ENCODE data around the gene PLEKHA7.
A peak's percentile ranks its signal among the peaks of the same experiment; 100 is the strongest.

The PLEKHA7 gene

GRCh38 chr11:16801288-16801980 is 212.8 kb downstream of the PLEKHA7 start:
- DNase-seq: no peak

GRCh38 chr11:16800382-16800781 is 213.8 kb downstream of the PLEKHA7 start:
- no peak for DNase-seq

- no peak for DNase-seq
Measured at GRCh38 chr11:16799890-16800289, 214.3 kb downstream of the PLEKHA7 start.

GRCh38 chr11:16799221-16799620 is 215.0 kb downstream of the PLEKHA7 start:
- DNase-seq: no peak

- no peak for DNase-seq
Measured at GRCh38 chr11:16797776-16798175, 216.4 kb downstream of the PLEKHA7 start.

GRCh38 chr11:16796311-16796710 is 217.9 kb downstream of the PLEKHA7 start:
- no peak for DNase-seq

- DNase-seq: no peak
Measured at GRCh38 chr11:16795146-16795545, 219.1 kb downstream of the PLEKHA7 start.

- DNase-seq: no peak
Measured at GRCh38 chr11:16794047-16794818, 220.0 kb downstream of the PLEKHA7 start.

GRCh38 chr11:16793511-16793910 is 220.7 kb downstream of the PLEKHA7 start:
- DNase-seq: no peak

- DNase-seq: no peak
Measured at GRCh38 chr11:16793009-16793408, 221.2 kb downstream of the PLEKHA7 start.

GRCh38 chr11:16792426-16792825 is 221.8 kb downstream of the PLEKHA7 start:
- DNase-seq: no peak

GRCh38 chr11:16791191-16791961 is 222.8 kb downstream of the PLEKHA7 start:
- DNase-seq: no peak

GRCh38 chr11:16790486-16791190 is 223.6 kb downstream of the PLEKHA7 start:
- DNase-seq: no peak

- no peak for DNase-seq
Measured at GRCh38 chr11:16789560-16790485, 224.4 kb downstream of the PLEKHA7 start.

GRCh38 chr11:16789063-16789420 is 225.2 kb downstream of the PLEKHA7 start:
- DNase-seq: no peak

GRCh38 chr11:16788141-16789062 is 225.8 kb downstream of the PLEKHA7 start:
- DNase-seq: peak; percentile 89

- DNase-seq: no peak
Measured at GRCh38 chr11:16787035-16787742, 227.0 kb downstream of the PLEKHA7 start.

- no peak for DNase-seq
Measured at GRCh38 chr11:16786131-16786530, 228.1 kb downstream of the PLEKHA7 start.

GRCh38 chr11:16785520-16786128 is 228.6 kb downstream of the PLEKHA7 start:
- DNase-seq: peak; percentile 53

GRCh38 chr11:16784666-16785065 is 229.5 kb downstream of the PLEKHA7 start:
- DNase-seq: no peak
